GM06990 (cell line): ENCODE measurements around the gene WNT3.
"Not testable (repeated sequence)": the region's sequence is repeated elsewhere in the genome, so short reads cannot be mapped to it uniquely, and the experiment has no call there.

Experiments
- DNase-seq: peaks from one replicate; pipeline ENCODE4 v3.0.0-alpha.2; 2011; ENCODE audit not compliant: insufficient read length; ENCODE audit errors: extremely low read depth
- H3K27me3 ChIP-seq: replicated peaks from 2 replicates; pipeline ENCODE4 v1.6.0; 2011; ENCODE audit warnings: low read length; ENCODE audit not compliant: control insufficient read depth, insufficient read depth
- H3K36me3 ChIP-seq: 2 replicates; pipeline ENCODE4 v1.5.1; 2011; ENCODE audit warnings: low read length; ENCODE audit not compliant: control insufficient read depth, insufficient read depth
- H3K4me3 ChIP-seq: replicated peaks from 2 replicates; pipeline ENCODE4 v1.5.1; 2011; ENCODE audit warnings: low read depth, mild to moderate bottlenecking, control low read depth, low read length
- CTCF ChIP-seq: IDR thresholded peaks from 2 replicates; pipeline ENCODE4 v1.5.1; 2011; ENCODE audit warnings: low read length, control low read depth, mild to moderate bottlenecking, inconsistent platforms; ENCODE audit not compliant: insufficient read depth, poor library complexity, severe bottlenecking

The WNT3 gene

GRCh38 chr17:46841561-46842379 is 23.3 kb upstream of the WNT3 start:
- no peak for DNase-seq
- TF ChIP-seq CTCF, result peak; percentile 27

GRCh38 chr17:46840596-46840995 is 22.1 kb upstream of the WNT3 start:
- not testable (repeated sequence) for H3K4me3 ChIP-seq, H3K36me3 ChIP-seq, DNase-seq, H3K27me3 ChIP-seq

More at GRCh38 chr17:46841561-46842379, 23.3 kb upstream of the WNT3 start:
- Histone ChIP-seq H3K27me3 (no peaks in the 10 kb centered on the region; the same call in 1 of the 2 replicates), H3K4me3 (no peak overlapping the region), H3K36me3 (no peaks in the 10 kb centered on the region)

- H3K36me3 ChIP-seq, result no peaks in the 10 kb centered on the region
- no peak for DNase-seq
- H3K27me3 ChIP-seq, result no peaks in the 10 kb centered on the region; the same call in none of the 2 replicates
- no peak overlapping the region for H3K4me3 ChIP-seq
- no peak for TF ChIP-seq CTCF
These were observed 20.7 kb upstream of the WNT3 start for GRCh38 chr17:46839211-46839610.

- TF ChIP-seq CTCF, result no peak
- no peaks in the 10 kb centered on the region; the same call in none of the 2 replicates for H3K27me3 ChIP-seq
- no peak overlapping the region for H3K4me3 ChIP-seq
- H3K36me3 ChIP-seq, result no peaks in the 10 kb centered on the region
- no peak for DNase-seq
These were observed 19.0 kb upstream of the WNT3 start for GRCh38 chr17:46837521-46837920.

- no peak for TF ChIP-seq CTCF
- Histone ChIP-seq H3K27me3 (no peaks in the 10 kb centered on the region; the same call in none of the 2 replicates), H3K36me3 (no peaks in the 10 kb centered on the region), H3K4me3 (no peak overlapping the region)
- DNase-seq, result no peak
These were observed 18.0 kb upstream of the WNT3 start for GRCh38 chr17:46836500-46836899.

- no peak for DNase-seq
These were observed 16.4 kb upstream of the WNT3 start for GRCh38 chr17:46834846-46835245.

More at GRCh38 chr17:46834846-46835245, 16.4 kb upstream of the WNT3 start:
- H3K36me3 ChIP-seq, result no peaks in the 10 kb centered on the region
- no peak overlapping the region for H3K4me3 ChIP-seq
- peaks cover 1% of the 10 kb centered on the region for H3K27me3 ChIP-seq
- no peak for TF ChIP-seq CTCF
